GM18873 (cell line): Measurements from ENCODE around the gene WDR91.

Experiments used
- ATAC-seq: cut with Tn5 transposase; IDR thresholded peaks from one replicate; pipeline ENCODE4 v1.9.1; 2021; ENCODE audit warnings: mild to moderate bottlenecking, moderate library complexity, moderate number of reproducible peaks; ENCODE audit not compliant: unreplicated experiment, low FRiP score

Gene WDR91

DNA sequence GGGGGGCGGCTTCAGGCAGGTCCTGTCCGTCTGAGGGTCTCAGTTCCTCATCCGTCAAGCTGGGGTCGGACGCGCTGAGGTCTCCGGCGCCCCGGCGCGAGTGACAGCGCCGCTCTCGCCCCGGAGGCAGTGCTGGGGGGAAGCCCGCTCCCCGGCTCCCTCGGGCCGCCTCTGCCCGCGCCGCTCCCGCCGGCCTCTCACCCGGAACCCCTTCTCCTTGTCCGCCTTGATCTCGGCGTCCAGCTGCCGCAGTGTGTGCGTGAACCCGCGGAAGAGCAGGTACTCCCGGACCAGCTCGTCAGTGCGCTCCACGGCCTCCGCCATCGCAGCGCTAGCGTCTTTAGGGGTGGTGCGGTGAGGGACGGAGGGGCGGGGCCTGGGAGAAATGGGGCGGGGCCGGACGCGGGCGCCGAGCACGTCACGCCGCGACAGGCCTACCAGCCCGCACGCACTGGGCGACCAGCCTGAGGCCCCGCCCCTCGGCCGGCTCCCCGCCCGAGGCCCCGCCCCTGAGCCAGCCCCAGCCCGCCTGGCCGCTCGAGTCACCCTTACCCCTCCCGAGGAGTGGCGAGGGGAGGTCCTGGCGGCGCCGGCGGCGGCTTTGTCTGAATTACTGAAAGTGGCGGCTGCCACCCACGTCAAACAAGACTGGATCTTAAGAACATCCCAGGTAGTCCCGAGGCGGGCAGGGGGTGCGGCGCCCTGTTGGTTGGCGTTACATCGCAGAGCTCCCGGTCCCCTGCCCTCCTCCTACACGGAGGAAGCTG, at the start of gene WDR91:
Gene WDR91 (minus strand): TSS at position 348 of the 767 bp plus-strand sequence. CDS start 24 bp downstream, at position 324.
- peak; percentile 69 for ATAC-seq

DNA sequence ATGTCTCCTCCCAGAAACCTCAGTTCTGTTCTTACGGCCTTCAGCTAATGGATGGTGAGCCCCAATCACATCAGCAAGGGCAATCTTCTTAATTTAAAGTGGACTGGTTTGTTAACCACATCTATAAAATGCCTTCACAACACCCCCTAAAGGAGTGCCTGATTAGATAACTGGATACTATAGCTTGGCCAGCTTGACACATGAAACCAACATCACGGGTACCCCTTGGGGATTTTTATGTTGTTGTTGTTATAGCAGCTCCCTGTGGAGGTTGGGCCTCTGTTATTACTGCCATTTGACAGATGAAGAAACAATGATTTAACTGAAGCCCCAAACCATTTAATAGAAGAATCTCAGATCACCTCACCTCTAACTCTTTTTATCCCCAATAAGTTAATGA, 49.1 kb upstream of the WDR91 start:
- ATAC-seq: no peak

DNA sequence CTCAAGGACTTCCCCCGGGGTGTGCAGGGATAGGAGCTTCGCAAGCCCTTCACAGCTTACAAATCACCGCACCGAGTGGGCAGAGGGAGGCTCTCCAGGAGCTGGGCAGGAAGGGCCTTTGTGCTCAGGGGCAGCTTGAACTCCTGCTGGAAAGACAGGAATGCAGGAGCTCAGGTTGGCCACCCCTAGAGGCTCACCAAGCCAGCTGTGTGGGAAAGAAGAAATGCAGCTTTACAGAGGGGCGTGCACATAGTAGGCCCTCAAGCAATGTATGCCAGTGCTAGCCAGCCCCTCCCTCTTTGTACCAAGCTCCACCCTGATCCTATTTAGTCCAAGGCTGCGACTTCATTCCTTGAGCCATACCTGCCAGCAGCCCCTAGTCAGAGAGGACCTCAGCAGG, 48.4 kb upstream of the WDR91 start:
- no peak for ATAC-seq

DNA sequence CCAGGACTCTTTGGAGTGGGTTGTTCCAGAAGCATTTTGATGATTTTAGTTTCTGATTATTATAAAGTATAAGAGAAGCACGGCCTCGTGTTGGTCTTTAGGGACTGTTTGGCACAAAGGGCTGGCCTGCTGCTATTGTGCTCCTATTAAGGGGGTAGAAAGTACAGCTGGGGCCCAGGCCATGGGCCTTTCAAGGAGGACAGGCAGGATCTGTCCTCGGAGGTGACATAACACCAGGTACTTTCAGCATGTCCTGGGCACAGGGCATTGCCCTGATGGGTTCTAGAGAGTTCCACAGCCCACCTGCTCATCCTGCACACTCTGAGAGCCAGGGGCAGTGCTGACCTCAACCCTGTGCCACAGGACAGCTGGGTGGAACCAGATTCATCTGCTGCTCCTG, 47.3 kb upstream of the WDR91 start:
- ATAC-seq: no peak

GRCh38 chr7:135257790-135258189, 46.5 kb upstream of the WDR91 start:
- no peak for ATAC-seq

GRCh38 chr7:135253851-135254771, 42.8 kb upstream of the WDR91 start:
- no peak for ATAC-seq

DNA sequence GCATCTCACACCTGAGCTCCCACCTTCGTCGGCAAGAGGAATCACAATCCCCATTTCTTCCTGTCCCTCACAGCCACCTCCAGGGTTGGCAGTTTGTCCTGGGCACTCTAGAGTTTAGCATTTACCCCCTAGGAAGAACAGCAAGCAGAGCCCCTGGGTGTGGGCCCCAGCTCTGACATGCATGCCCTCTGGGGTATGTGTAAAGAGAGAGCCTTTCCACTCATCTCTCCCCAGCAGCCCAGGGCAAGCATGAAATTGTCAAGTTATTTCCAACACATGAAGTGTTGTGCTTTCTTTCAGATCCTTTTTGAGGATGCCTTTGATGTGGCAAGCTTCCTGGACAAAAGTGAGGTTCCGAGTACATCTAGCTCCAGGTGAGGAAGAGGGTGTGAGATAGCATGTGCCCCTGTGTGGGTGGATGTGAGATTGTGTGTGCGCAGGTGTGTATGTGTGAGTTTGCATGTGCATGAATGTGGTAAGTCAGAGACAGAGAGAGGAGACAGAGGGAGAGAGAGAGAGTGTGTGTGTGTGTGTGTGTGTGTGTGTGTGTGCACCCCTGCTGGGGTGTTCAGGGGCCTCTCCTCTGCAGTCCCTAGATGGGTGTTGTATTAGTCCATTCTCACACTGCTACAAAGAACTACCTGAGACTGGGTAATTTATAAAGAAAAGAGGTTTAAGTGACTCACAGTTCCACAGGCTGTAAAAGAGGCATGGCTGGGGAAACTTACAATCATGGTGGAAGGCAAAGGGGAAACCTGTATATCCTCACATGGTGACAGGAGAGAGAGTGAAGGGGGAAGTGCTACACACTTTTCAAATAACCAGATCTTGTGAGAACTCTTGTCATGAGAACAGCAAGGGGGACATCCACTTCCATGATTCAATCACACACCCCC, 40.4 kb upstream of the WDR91 start:
- ATAC-seq: no peak

GRCh38 chr7:135248546-135248945, 37.2 kb upstream of the WDR91 start:
- no peak for ATAC-seq

GRCh38 chr7:135247746-135248471, 36.6 kb upstream of the WDR91 start:
- ATAC-seq: no peak

DNA sequence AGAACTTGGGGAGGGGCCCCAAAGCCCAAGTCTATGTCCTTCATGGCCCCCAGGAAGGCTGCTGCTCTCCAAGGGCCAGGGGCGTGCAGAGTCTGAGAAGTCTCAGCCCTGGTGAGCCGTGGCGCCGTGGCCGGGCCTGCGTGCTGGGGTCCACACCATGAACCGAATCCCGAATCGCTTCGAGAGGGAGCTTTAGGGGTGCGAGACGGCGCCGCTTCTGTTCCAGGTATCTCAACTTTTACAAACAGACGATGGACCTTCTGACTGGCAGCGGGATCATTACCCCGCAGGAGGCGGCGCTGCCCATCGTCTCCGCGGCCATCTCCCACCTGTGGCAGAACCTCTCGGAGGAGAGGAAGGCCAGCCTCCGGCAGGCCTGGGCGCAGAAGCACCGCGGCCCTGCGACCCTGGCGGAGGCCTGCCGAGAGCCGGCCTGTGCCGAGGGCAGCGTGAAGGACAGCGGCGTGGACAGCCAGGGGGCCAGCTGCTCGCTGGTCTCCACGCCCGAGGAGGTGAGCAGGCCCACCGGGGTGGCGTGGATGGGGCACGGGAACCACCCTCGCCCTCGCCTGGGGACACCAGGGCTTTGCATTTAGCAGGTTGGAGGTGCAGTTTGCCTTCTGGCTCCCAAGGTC, 35.0 kb upstream of the WDR91 start:
- ATAC-seq: no peak

DNA sequence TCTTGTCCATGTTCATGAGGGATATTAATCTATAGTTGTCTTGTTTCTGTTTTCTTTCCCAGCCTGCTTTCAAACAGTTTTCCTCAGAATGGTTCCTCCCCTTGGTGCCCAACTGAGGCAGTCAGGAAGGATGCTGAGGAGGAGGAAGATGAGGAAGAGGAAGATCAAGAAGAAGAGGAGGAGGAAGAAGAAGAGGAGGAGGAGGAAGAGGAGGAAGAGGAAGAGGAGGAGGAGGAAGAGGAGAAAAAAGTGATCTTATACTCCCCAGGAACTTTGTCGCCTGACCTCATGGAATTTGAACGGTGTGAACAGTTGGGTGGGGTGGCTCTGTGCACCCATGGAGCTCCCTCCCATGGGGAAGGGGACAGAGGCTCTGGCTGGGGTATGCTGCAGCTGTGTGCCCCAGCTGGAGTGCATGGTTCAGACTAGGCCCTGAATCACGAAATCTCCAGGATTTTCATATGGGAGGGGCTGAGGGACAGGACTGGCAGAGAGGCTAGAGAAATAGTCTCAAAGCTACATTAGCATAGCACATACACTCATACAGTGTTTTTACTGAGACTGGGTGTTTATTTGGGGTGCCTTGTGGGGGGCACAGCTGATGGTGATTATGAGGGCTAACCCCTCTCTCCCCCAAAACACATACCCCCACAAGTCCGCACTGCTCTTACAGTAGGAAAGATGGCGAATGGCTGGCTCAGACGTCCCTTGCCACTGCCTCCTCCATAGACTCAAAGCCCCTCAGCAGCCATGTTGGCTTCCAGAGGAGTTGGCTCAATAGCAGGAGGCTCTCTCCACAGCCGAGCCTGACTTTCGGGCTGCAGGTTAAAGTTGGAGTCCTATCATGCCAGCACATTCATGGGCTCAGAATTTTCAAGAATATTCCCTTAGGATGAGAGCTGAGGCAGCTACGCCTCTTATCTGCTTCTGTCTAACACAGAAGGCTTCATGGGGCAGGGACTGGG, 34.2 kb upstream of the WDR91 start:
- no peak for ATAC-seq

- ATAC-seq: no peak
Observed at GRCh38 chr7:135242096-135242684, 30.9 kb upstream of the WDR91 start.

- no peak for ATAC-seq
Observed at GRCh38 chr7:135240441-135240840, 29.1 kb upstream of the WDR91 start.

- ATAC-seq: no peak
Observed at GRCh38 chr7:135239263-135239662, 27.9 kb upstream of the WDR91 start.

DNA sequence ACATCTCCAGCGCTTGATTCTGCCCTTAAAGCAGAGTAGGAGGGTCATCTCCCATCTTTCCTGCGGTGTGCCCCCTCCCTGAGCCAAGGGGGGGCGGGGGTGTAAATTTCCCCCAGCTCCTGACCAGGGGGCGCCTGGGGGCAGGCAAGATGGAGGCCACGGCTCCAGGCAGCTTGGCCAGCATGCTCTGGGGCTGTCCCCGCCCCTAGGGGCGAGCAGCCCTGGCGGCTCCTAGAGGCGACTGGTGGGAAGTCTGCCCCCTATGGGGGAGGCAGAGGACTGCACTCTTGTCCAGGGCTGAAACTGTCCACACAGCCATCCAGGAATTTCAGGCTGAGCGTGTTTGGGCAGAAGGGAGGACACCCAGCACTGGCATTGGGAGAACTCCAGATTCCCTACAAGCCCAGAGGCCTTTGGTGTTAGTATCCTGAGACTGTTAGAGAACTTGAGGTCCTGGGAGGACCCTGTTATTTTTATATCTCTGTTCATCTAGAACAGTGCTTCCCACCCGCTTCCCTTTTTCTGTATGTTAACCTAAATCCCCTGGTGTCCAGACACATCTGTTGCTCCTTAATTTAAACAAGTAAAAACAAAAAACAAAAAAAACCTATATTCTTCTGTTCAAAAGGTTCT, 26.9 kb upstream of the WDR91 start:
- no peak for ATAC-seq

DNA sequence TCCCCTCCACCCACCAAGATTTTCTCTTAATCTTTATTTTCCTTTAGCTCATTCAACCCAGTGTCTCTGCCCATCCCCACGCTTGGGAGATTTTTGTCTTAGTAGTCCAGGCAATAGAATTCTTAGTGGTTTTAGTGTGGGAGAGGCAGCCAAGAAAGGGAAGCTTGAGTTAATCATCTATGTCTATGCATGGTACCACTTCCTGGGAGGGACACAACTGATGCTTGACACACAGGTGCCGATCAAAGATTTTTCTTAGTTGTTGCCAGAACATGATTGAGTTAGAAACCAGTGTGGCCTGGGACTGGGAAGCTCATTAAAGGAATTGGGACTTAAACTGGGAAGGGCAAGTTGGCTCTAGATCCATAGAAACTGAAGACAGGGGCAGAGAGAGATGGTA, 25.4 kb upstream of the WDR91 start:
- peak; percentile 87 for ATAC-seq

- ATAC-seq: no peak
Observed at GRCh38 chr7:135235841-135236240, 24.5 kb upstream of the WDR91 start.
